Left cardiac atrium (tissue), 4 donors: Measurements from ENCODE around the gene HSCB. TPM values are rescaled to one million over a fixed set of nuclear protein-coding genes. Genes with fewer than 3 reads are reported as not detected.
"Not testable (repeated sequence)": the region's sequence is repeated elsewhere in the genome, so short reads cannot be mapped to it uniquely, and the experiment has no call there.

Source experiments
- ATAC-seq, 2 donors: fragments of 200-7000 bp; cut with Tn5 transposase; one replicate each; pipeline ENCODE4 v1.9.1; 2020; ENCODE audit warnings: mild to moderate bottlenecking in 2 of 2, moderate library complexity in 2 of 2
- DNase-seq: peaks from one replicate; pipeline ENCODE4 v3.0.0-alpha.2; 2020
- intact Hi-C, 2 donors: fragments of 100-400 bp; cut with DNase I; formaldehyde crosslinking; loops; one replicate each; pipeline versions ENCODE4 v1.14.1 to v1.15.1; 2022 to 2023
- total RNA-seq, 2 donors: library from RNA; stranded (reverse); fragmentation: NEBNext Ultra II Directional; extraction: Animal tissue kit (Norgen Biotek cat#: 25700); gene quantifications; one replicate each; pipeline ENCODE4 v1.2.1, GENCODE V29; 2021
- donor health status: DM: no; HTN: yes; CAD: no.
- donor health status: DM: no; HTN: yes; CAD: no; lungs with severe emphysema.
- donor health status: DM: yes; HTN: yes; CAD: no.
- donor health status: Dilated cardiomyopathy.

Gene HSCB
- total RNA-seq, 2 donors from 2014 or later = 9.3 to 10.5 TPM

GRCh38 chr22:28736301-28737155 is 5.3 kb upstream of the HSCB start:
- intact Hi-C loops = no loop called here
- ATAC-seq (no peak), DNase-seq (no peak)

GRCh38 chr22:28737701-28738100 is 4.1 kb upstream of the HSCB start:
- ATAC-seq (no peak), DNase-seq (no peak)
- intact Hi-C loops = no loop called here

GRCh38 chr22:28738876-28739275 is 3.0 kb upstream of the HSCB start:
- intact Hi-C loops, DNase-seq, ATAC-seq: not testable (repeated sequence)

- no peak for ATAC-seq
- intact Hi-C loops = loop anchor here in 1 of 2 donors (5.0 kb wide), 1 partner anchor 61 kb away; the partner anchor contains the start of gene XBP1
- DNase-seq = no peak
Measured at GRCh38 chr22:28741200-28741784, 547 bp upstream of the HSCB start.

- DNase-seq (no peak), ATAC-seq (no peak)
- intact Hi-C loops = loop anchor here in 1 of 2 donors (5.0 kb wide), 1 partner anchor 60 kb away; the partner anchor contains the start of gene XBP1
Measured at GRCh38 chr22:28742562-28742962, 723 bp downstream of the HSCB start.

- intact Hi-C loops = loop anchor here in 1 of 2 donors (5.0 kb wide), 1 partner anchor 58 kb away; the partner anchor contains the start of gene XBP1
- no peak for DNase-seq
- no peak for ATAC-seq
Measured at GRCh38 chr22:28743852-28744251, 2.0 kb downstream of the HSCB start.

- intact Hi-C loops = no loop called here
- ATAC-seq (peak in 1 of 2 donors; percentile 71), DNase-seq (no peak)
Measured at GRCh38 chr22:28750471-28750881, 8.6 kb downstream of the HSCB start.

GRCh38 chr22:28754512-28754911 is 12.7 kb downstream of the HSCB start:
- intact Hi-C loops, ATAC-seq, DNase-seq: not testable (repeated sequence)

GRCh38 chr22:28759861-28760560 is 18.2 kb downstream of the HSCB start:
- DNase-seq (no peak), ATAC-seq (no peak)
- intact Hi-C loops = no loop called here

- DNase-seq = no peak
- intact Hi-C loops = no loop called here
- no peak for ATAC-seq
Measured at GRCh38 chr22:28761449-28761755, 19.6 kb downstream of the HSCB start.

GRCh38 chr22:28762000-28762399 is 20.2 kb downstream of the HSCB start:
- intact Hi-C loops, DNase-seq, ATAC-seq: not testable (repeated sequence)

GRCh38 chr22:28766628-28767027 is 24.8 kb downstream of the HSCB start:
- intact Hi-C loops = no loop called here
- DNase-seq (no peak), ATAC-seq (no peak)

GRCh38 chr22:28768701-28769393 is 27.0 kb downstream of the HSCB start:
- intact Hi-C loops = no loop called here
- ATAC-seq (no peak), DNase-seq (no peak)

- ATAC-seq = no peak
- intact Hi-C loops = no loop called here
- no peak for DNase-seq
Measured at GRCh38 chr22:28769394-28770085, 27.7 kb downstream of the HSCB start.

GRCh38 chr22:28771195-28771791 is 29.5 kb downstream of the HSCB start:
- intact Hi-C loops = no loop called here
- no peak for ATAC-seq
- no peak for DNase-seq

- ATAC-seq = peak; percentile 97 to 98
- intact Hi-C loops = no loop called here
- DNase-seq = peak; percentile 97
Measured at GRCh38 chr22:28772633-28773460, 31.0 kb downstream of the HSCB start, which contains the start of gene CCDC117. Gene CCDC117 (plus strand): TSS chr22:28772695. CDS start chr22:28772850, 155 bp downstream.

- DNase-seq (no peak), ATAC-seq (no peak)
- intact Hi-C loops = no loop called here
Measured at GRCh38 chr22:28773461-28773867, 31.6 kb downstream of the HSCB start.
